ENCODE measurements around the gene DENND1B.

Gene DENND1B

DNA sequence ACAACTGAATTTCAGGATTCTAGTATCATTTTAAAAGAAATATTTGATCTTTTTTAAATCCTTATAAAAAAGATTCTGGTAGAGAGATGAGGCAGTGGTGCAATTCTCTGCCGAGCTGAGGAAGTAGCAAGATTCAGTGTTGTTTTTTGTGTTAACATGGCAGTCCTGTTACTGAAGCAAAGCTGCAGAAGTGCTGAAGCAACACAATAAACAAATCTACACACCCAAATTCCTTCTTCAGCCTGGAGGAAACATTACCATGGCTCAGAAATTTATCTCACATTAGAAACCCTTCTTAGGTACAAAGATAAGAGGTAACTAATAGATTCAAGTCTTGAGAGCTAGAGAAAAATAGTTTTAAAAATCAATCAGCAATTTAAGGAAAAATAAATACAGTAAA, 216.0 kb downstream of the DENND1B start:
- no peak overlapping the region for H3K9ac ChIP-seq (ENCODE audit: low read depth, low read length)
- ATAC-seq (ENCODE audit: insufficient read depth, low read depth) = no peak

DNA sequence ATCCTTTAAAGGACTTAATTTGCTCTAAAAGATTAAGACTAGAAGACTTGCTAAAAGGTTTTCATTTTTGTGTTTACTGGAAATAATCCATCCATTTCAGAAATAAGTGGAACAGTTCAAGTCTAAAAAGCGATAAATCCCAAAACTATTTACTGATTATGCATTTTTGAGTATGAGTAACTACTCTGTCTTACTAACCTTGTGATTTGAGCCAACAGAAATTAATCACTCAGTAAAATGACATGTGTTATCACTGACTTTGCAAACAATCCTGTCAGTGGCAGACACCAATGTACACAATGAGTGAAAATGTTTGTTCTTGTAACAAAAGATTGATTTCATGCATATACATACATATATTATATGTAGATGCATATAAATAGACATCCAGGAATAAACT, 218.0 kb downstream of the DENND1B start:
- TF ChIP-seq, protein P1, sequence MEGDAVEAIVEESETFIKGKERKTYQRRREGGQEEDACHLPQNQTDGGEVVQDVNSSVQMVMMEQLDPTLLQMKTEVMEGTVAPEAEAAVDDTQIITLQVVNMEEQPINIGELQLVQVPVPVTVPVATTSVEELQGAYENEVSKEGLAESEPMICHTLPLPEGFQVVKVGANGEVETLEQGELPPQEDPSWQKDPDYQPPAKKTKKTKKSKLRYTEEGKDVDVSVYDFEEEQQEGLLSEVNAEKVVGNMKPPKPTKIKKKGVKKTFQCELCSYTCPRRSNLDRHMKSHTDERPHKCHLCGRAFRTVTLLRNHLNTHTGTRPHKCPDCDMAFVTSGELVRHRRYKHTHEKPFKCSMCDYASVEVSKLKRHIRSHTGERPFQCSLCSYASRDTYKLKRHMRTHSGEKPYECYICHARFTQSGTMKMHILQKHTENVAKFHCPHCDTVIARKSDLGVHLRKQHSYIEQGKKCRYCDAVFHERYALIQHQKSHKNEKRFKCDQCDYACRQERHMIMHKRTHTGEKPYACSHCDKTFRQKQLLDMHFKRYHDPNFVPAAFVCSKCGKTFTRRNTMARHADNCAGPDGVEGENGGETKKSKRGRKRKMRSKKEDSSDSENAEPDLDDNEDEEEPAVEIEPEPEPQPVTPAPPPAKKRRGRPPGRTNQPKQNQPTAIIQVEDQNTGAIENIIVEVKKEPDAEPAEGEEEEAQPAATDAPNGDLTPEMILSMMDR (IDR thresholded peaks at IDR 0.05; ENCODE audit: borderline replicate concordance, extremely low read depth, low read length, poor library complexity, severe bottlenecking) = no peak
- TF ChIP-seq EZH2 (IDR thresholded peaks at IDR 0.05; ENCODE audit: borderline replicate concordance, low read depth, low read length, severe bottlenecking) = no peak
- DNase-seq (no peak), ATAC-seq (ENCODE audit: insufficient read depth, low read depth) (no peak)
- Histone ChIP-seq H3K4me1 (ENCODE audit: insufficient read depth, low read length) (no peaks in the 10 kb centered on the region), H3K79me2 (ENCODE audit: insufficient read depth, low read length) (no peaks in the 10 kb centered on the region), H3K27me3 (ENCODE audit: insufficient read depth, low read length, poor library complexity) (no peaks in the 10 kb centered on the region), H3K4me3 (ENCODE audit: low read depth in 1 of 2, low read length in 2 of 2) (no peak overlapping the region), H3K4me2 (ENCODE audit: insufficient read depth, low read length) (no peak overlapping the region), H3K36me3 (ENCODE audit: insufficient read depth, low read length) (peaks cover 14% of the 10 kb centered on the region; the same call in 1 of the 2 replicates), H2AFZ (ENCODE audit: low read depth, low read length) (no peak overlapping the region), H3K9me3 (ENCODE audit: insufficient read depth, low read length, severe bottlenecking) (no peaks in the 10 kb centered on the region), H4K20me1 (ENCODE audit: insufficient read depth, low read length) (no peaks in the 10 kb centered on the region), H3K27ac (ENCODE audit: low read length) (no peak overlapping the region), H3K9ac (ENCODE audit: low read depth, low read length) (no peak overlapping the region)

More for the DNA sequence above, 216.0 kb downstream of the DENND1B start:
- H3K4me2 ChIP-seq (ENCODE audit: insufficient read depth, low read length) = no peak overlapping the region
- no peak overlapping the region for H2AFZ ChIP-seq (ENCODE audit: low read depth, low read length)
- no peak overlapping the region for H3K4me3 ChIP-seq (ENCODE audit: low read depth in 1 of 2, low read length in 2 of 2)
- H3K9me3 ChIP-seq (ENCODE audit: insufficient read depth, low read length, severe bottlenecking) = no peaks in the 10 kb centered on the region
- H3K79me2 ChIP-seq (ENCODE audit: insufficient read depth, low read length) = no peaks in the 10 kb centered on the region
- no peaks in the 10 kb centered on the region for H4K20me1 ChIP-seq (ENCODE audit: insufficient read depth, low read length)
- H3K27ac ChIP-seq (ENCODE audit: low read length) = no peak overlapping the region
- peaks cover 18% of the 10 kb centered on the region; the same call in 1 of the 2 replicates for H3K36me3 ChIP-seq (ENCODE audit: insufficient read depth, low read length)
- no peak for DNase-seq
- H3K27me3 ChIP-seq (ENCODE audit: insufficient read depth, low read length, poor library complexity) = no peaks in the 10 kb centered on the region
- TF ChIP-seq, protein P1 (IDR thresholded peaks at IDR 0.05; ENCODE audit: borderline replicate concordance, extremely low read depth, low read length, poor library complexity, severe bottlenecking) = no peak
- TF ChIP-seq EZH2 (IDR thresholded peaks at IDR 0.05; ENCODE audit: borderline replicate concordance, low read depth, low read length, severe bottlenecking) = no peak
- H3K4me1 ChIP-seq (ENCODE audit: insufficient read depth, low read length) = no peaks in the 10 kb centered on the region

DNA sequence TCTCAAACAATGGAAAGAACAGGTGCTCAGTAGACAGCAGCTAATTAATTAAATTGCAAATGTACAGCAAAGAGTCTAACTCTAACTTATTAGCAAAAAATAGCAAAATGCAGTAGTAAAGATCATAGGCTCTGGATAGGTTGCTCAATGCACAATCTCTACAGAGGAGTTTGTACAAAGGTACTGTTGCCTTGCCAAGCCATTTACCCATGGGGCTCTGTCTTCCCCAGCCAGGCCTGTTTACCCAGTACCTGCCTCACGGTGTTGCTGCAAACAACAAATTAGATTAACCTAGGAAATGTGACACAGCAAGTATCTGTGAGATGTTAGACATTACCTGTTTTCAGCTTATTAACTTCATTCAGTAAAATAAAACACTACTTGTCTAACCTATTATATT, 222.0 kb downstream of the DENND1B start:
- no peak overlapping the region for H3K4me2 ChIP-seq (ENCODE audit: insufficient read depth, low read length)
- H3K4me3 ChIP-seq (ENCODE audit: low read depth in 1 of 2, low read length in 2 of 2) = no peak overlapping the region
- DNase-seq (no peak), ATAC-seq (ENCODE audit: insufficient read depth, low read depth) (no peak)
- H4K20me1 ChIP-seq (ENCODE audit: insufficient read depth, low read length) = no peaks in the 10 kb centered on the region
- H3K79me2 ChIP-seq (ENCODE audit: insufficient read depth, low read length) = no peaks in the 10 kb centered on the region
- H2AFZ ChIP-seq (ENCODE audit: low read depth, low read length) = no peak overlapping the region
- H3K27me3 ChIP-seq (ENCODE audit: insufficient read depth, low read length, poor library complexity) = no peaks in the 10 kb centered on the region
- no peaks in the 10 kb centered on the region for H3K4me1 ChIP-seq (ENCODE audit: insufficient read depth, low read length)
- peaks cover 3% of the 10 kb centered on the region; the same call in 1 of the 2 replicates for H3K36me3 ChIP-seq (ENCODE audit: insufficient read depth, low read length)
- no peaks in the 10 kb centered on the region for H3K9me3 ChIP-seq (ENCODE audit: insufficient read depth, low read length, severe bottlenecking)
- no peak overlapping the region for H3K9ac ChIP-seq (ENCODE audit: low read depth, low read length)
- no peak overlapping the region for H3K27ac ChIP-seq (ENCODE audit: low read length)
- TF ChIP-seq, protein P1 (IDR thresholded peaks at IDR 0.05; ENCODE audit: borderline replicate concordance, extremely low read depth, low read length, poor library complexity, severe bottlenecking) = no peak
- TF ChIP-seq EZH2 (IDR thresholded peaks at IDR 0.05; ENCODE audit: borderline replicate concordance, low read depth, low read length, severe bottlenecking) = no peak

DNA sequence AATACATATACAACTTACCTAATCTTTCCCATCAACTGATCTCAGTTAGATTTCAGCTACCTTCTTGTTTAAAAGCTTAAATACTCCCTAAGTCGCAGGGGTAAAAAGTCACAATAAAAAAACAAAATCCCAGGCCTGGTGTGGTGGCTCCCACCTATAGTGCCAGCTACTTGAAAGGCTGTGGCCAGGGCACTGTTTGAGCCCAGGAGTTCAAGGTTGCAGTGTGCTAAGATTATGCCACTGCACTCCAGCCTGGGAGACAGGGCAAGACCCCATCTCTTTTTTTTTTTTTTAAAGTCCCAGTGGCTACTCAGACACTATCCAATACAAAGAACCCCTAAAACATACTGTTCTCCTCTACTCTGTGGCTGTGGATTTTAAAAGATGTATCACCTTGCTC, 228.3 kb downstream of the DENND1B start:
- Histone ChIP-seq H4K20me1 (ENCODE audit: insufficient read depth, low read length) (no peaks in the 10 kb centered on the region), H3K4me2 (ENCODE audit: insufficient read depth, low read length) (no peak overlapping the region), H3K27ac (ENCODE audit: low read length) (no peak overlapping the region), H3K9me3 (ENCODE audit: insufficient read depth, low read length, severe bottlenecking) (no peaks in the 10 kb centered on the region), H3K9ac (ENCODE audit: low read depth, low read length) (no peak overlapping the region), H3K27me3 (ENCODE audit: insufficient read depth, low read length, poor library complexity) (no peaks in the 10 kb centered on the region), H3K4me1 (ENCODE audit: insufficient read depth, low read length) (no peaks in the 10 kb centered on the region), H3K36me3 (ENCODE audit: insufficient read depth, low read length) (peaks cover 7% of the 10 kb centered on the region; the same call in 1 of the 2 replicates), H2AFZ (ENCODE audit: low read depth, low read length) (no peak overlapping the region), H3K4me3 (ENCODE audit: low read depth in 1 of 2, low read length in 2 of 2) (no peak overlapping the region), H3K79me2 (ENCODE audit: insufficient read depth, low read length) (no peaks in the 10 kb centered on the region)
- TF ChIP-seq, protein P1 (IDR thresholded peaks at IDR 0.05; ENCODE audit: borderline replicate concordance, extremely low read depth, low read length, poor library complexity, severe bottlenecking) = no peak
- TF ChIP-seq EZH2 (IDR thresholded peaks at IDR 0.05; ENCODE audit: borderline replicate concordance, low read depth, low read length, severe bottlenecking) = no peak
- no peak for DNase-seq
- ATAC-seq (ENCODE audit: insufficient read depth, low read depth) = no peak
